Prostate gland (tissue), 2 donors: ENCODE results near the gene SESN1. TPM values are rescaled to one million over a fixed set of nuclear protein-coding genes. Genes with fewer than 3 reads are reported as not detected.
A peak's percentile ranks its signal among the peaks of the same experiment; 100 is the strongest.

ENCODE experiments used
- DNase-seq: peaks from one replicate; pipeline ENCODE4 v3.0.0-alpha.2; 2019; ENCODE audit warnings: low spot score
- H3K27ac ChIP-seq, 2 donors: fragments of 200-600 bp; sonication (generic); 2 replicates each; pipeline ENCODE4 v1.5.1; 2017 to 2019
- H3K27me3 ChIP-seq: fragments of 200-600 bp; sonication (generic); replicated peaks from 2 replicates; pipeline ENCODE4 v1.5.1; 2019; ENCODE audit not compliant: insufficient read depth
- H3K36me3 ChIP-seq, 2 donors: fragments of 200-600 bp; sonication (generic); 1 replicate in 1 of 2; 2 replicates in 1 of 2; pipeline versions ENCODE4 v1.5.1 to v1.8.1; 2017 to 2019
- H3K4me1 ChIP-seq: fragments of 200-600 bp; sonication (generic); replicated peaks from 2 replicates; pipeline ENCODE4 v1.5.1; 2019
- H3K4me3 ChIP-seq, 2 donors: fragments of 200-600 bp; sonication (generic); 2 replicates each; pipeline ENCODE4 v1.5.1; 2017 to 2019
- H3K9me3 ChIP-seq: fragments of 200-600 bp; sonication (generic); 2 replicates; pipeline ENCODE4 v1.5.1; 2017
- POLR2A ChIP-seq: fragments of 450-650 bp; IDR thresholded peaks from one replicate; pipeline ENCODE4 v1.6.1; 2016; ENCODE audit warnings: antibody characterized with exemption, mild to moderate bottlenecking
- POLR2AphosphoS5 ChIP-seq: sonication (generic); formaldehyde crosslinking; IDR thresholded peaks from one replicate; pipeline ENCODE4 v1.6.1; 2017; ENCODE audit warnings: antibody characterized with exemption
- WGBS: methylation state at CpG from one replicate; pipeline ENCODE4 v1.1.5; 2018; 5-methylcytosine and 5-hydroxymethylcytosine counted together
- intact Hi-C: fragments of 100-400 bp; cut with DNase I; formaldehyde crosslinking; loops from one replicate; pipeline ENCODE4 v1.14.2; 2022
- total RNA-seq, 2 donors: library from RNA; depleted of rRNA; stranded (reverse); fragments of >200 nt; gene quantifications; one replicate each; pipeline ENCODE4 v1.1.0, GENCODE V29; 2016
- TF ChIP-seq, protein P1 (sequence below), 4 experiments: fragments of 200-600 bp in 2 of 4; fragments of 450-650 bp in 2 of 4; sonication (generic) in 2 of 4; IDR thresholded peaks; 1 replicate in 3 of 4; 2 replicates in 1 of 4; pipeline ENCODE4 v1.5.1; 2016 to 2019; ENCODE audit warnings: antibody characterized with exemption in 4 of 4, mild to moderate bottlenecking in 2 of 4, moderate library complexity in 2 of 4

The SESN1 gene
- total RNA-seq, 2 donors from 2014 or later = 92.2 to 140 TPM

- intact Hi-C loops = loop anchor here (5.0 to 10.0 kb wide), 3 partner anchors 63 to 453 kb away; no protein-coding TSS in a partner anchor
- H3K27ac ChIP-seq = peak overlapping the region; percentile 94 to 96
- H3K27me3 ChIP-seq = no peaks in the 10 kb centered on the region
- TF ChIP-seq POLR2A (no peak), POLR2AphosphoS5 (no peak)
- TF ChIP-seq, protein P1, sequence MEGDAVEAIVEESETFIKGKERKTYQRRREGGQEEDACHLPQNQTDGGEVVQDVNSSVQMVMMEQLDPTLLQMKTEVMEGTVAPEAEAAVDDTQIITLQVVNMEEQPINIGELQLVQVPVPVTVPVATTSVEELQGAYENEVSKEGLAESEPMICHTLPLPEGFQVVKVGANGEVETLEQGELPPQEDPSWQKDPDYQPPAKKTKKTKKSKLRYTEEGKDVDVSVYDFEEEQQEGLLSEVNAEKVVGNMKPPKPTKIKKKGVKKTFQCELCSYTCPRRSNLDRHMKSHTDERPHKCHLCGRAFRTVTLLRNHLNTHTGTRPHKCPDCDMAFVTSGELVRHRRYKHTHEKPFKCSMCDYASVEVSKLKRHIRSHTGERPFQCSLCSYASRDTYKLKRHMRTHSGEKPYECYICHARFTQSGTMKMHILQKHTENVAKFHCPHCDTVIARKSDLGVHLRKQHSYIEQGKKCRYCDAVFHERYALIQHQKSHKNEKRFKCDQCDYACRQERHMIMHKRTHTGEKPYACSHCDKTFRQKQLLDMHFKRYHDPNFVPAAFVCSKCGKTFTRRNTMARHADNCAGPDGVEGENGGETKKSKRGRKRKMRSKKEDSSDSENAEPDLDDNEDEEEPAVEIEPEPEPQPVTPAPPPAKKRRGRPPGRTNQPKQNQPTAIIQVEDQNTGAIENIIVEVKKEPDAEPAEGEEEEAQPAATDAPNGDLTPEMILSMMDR (IDR thresholded peaks at IDR 0.05) = no peak
- DNase-seq = no peak
- 6% methylated on average over 10 of the region's 10 CpGs for WGBS
- H3K4me1 ChIP-seq = no peaks in the 10 kb centered on the region
- peak overlapping the region; percentile 97 to 98 for H3K4me3 ChIP-seq
- no peaks in the 10 kb centered on the region for H3K9me3 ChIP-seq
- H3K36me3 ChIP-seq = no peaks in the 10 kb centered on the region
These were observed 84.5 kb downstream of the SESN1 start for GRCh38 chr6:109009962-109010704.

- WGBS = under 1% methylated on average over 73 of the region's 80 CpGs
- TF ChIP-seq POLR2AphosphoS5 (peak; percentile 93), POLR2A (peak; percentile 90)
- TF ChIP-seq, protein P1 (IDR thresholded peaks at IDR 0.05) = peak; percentile 15 to 92 (median 48)
- H3K36me3 ChIP-seq = no peaks in the 10 kb centered on the region
- H3K4me3 ChIP-seq = peak overlapping the region; percentile 97 to 98
- no peaks in the 10 kb centered on the region for H3K9me3 ChIP-seq
- no peaks in the 10 kb centered on the region for H3K27me3 ChIP-seq
- peak; percentile 94 for DNase-seq
- H3K27ac ChIP-seq = peak overlapping the region; percentile 94 to 96
- H3K4me1 ChIP-seq = no peaks in the 10 kb centered on the region
- intact Hi-C loops = loop anchor here (5.0 to 10.0 kb wide), 3 partner anchors 62 to 452 kb away; no protein-coding TSS in a partner anchor
These were observed 85.2 kb downstream of the SESN1 start for GRCh38 chr6:109009236-109009961.

DNA sequence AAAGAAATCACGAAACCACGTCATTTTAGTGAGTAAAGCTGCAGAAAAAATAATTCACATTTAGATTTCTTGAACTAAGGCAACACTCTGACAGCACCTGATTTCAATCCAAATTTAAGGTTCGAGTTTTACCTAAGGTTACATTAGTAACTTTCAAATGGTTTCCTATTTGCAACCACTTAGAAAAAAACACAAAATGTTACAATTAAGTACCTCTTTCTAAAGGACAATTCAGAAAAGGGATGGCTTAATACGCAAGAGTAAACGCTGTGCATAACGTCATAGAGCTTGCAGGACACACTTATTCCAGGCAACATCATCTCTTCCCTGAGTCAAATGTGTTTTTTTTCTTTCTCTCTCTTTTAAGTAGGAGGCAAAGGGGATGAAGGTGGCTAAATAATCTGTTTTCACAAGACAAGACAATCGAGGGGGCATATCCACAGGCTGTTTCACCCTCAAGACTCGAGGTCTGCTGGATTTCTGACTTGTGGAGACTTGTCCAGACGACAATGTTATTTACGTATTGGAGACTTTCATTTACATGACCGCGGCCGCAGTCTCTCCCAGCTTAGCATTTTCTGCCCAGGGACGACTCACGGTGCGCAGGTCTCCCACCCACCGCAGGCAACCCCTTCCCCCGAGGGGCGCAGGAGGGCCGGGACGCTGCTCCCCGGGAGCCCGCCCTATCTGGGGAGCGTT is 86.0 kb downstream of the SESN1 start:
- intact Hi-C loops = loop anchor here (5.0 to 10.0 kb wide), 3 partner anchors 61 to 451 kb away; no protein-coding TSS in a partner anchor
- no peaks in the 10 kb centered on the region for H3K27me3 ChIP-seq
- no peaks in the 10 kb centered on the region for H3K9me3 ChIP-seq
- no peaks in the 10 kb centered on the region for H3K4me1 ChIP-seq
- H3K27ac ChIP-seq = peak overlapping the region; percentile 94 to 96
- H3K4me3 ChIP-seq = peak overlapping the region; percentile 97 to 98
- no peaks in the 10 kb centered on the region for H3K36me3 ChIP-seq
- 3% methylated on average over 24 of the region's 24 CpGs for whole genome bisulfite sequencing
- TF ChIP-seq POLR2A (no peak), POLR2AphosphoS5 (peak; percentile 52)
- TF ChIP-seq, protein P1 (IDR thresholded peaks at IDR 0.05) = no peak
- DNase-seq = peak; percentile 57

- Histone ChIP-seq H3K4me3 (peak overlapping the region; percentile 97 to 98), H3K27me3 (no peaks in the 10 kb centered on the region), H3K4me1 (no peaks in the 10 kb centered on the region), H3K27ac (peak overlapping the region; percentile 94 to 96), H3K36me3 (no peaks in the 10 kb centered on the region), H3K9me3 (no peaks in the 10 kb centered on the region)
- DNase-seq = no peak
- TF ChIP-seq, protein P1 (IDR thresholded peaks at IDR 0.05) = no peak
- TF ChIP-seq POLR2AphosphoS5 (no peak), POLR2A (no peak)
- intact Hi-C loops = loop anchor here (5.0 to 10.0 kb wide), 3 partner anchors 61 to 451 kb away; no protein-coding TSS in a partner anchor
- WGBS = 39% methylated on average over 4 of the region's 4 CpGs
These were observed 86.6 kb downstream of the SESN1 start for GRCh38 chr6:109008054-109008453.
